Endothelial cell of umbilical vein (primary cell): ENCODE results near the gene LHX6. TPM values are rescaled to one million over a fixed set of nuclear protein-coding genes. Genes with fewer than 3 reads are reported as not detected.

Experiments used
- BruUV-seq: library from RNA; stranded (reverse); fragments of 400-500 nt; replicated peaks from 2 replicates; lab custom pipeline; 2021; lab: Mats Ljungman, UMichigan
- CTCF ChIA-PET: fragments of 300-600, 350-600 bp; sonication (Branson Sonifier 250); formaldehyde crosslinking; loops from one replicate; lab custom pipeline; 2021; ENCODE audit warnings: antibody characterized with exemption, inconsistent platforms; lab: Charles Lee
- POLR2A ChIA-PET: fragments of 300-600, 350-600 bp; sonication (Branson Sonifier 250); formaldehyde crosslinking; loops from one replicate; lab custom pipeline; 2021; ENCODE audit warnings: antibody characterized with exemption, inconsistent platforms; lab: Charles Lee
- DNase-seq: peaks from one replicate; pipeline ENCODE4 v3.0.0-alpha.2; 2011; ENCODE audit warnings: low read depth, low spot score
- FAIRE-seq: peaks from 2 replicates; lab custom pipeline; 2011; peaks lifted over from hg19 to GRCh38; lab: Jason Lieb, UNC
- H2AFZ ChIP-seq: 2 replicates; pipeline ENCODE4 v1.6.0; 2012; ENCODE audit warnings: low read depth, low read length, control low read depth, inconsistent platforms
- H3K27ac ChIP-seq: 2 replicates; pipeline ENCODE4 v1.5.1; 2011; ENCODE audit warnings: low read depth, mild to moderate bottlenecking, control low read depth, low read length, moderate library complexity; ENCODE audit not compliant: insufficient read depth
- H3K27me3 ChIP-seq, 2 experiments: 2 replicates each; pipeline versions ENCODE4 v1.6.0 to v1.6.1; 2011; ENCODE audit warnings: low read length in 2 of 2, mixed read lengths in 1 of 2; ENCODE audit not compliant: control insufficient read depth in 2 of 2, insufficient read depth in 2 of 2
- H3K36me3 ChIP-seq, 2 experiments: 2 replicates in 1 of 2; 3 replicates in 1 of 2; pipeline ENCODE4 v1.5.1; 2011; ENCODE audit warnings: low read length in 2 of 2, mild to moderate bottlenecking in 1 of 2, moderate library complexity in 1 of 2; ENCODE audit not compliant: control insufficient read depth in 2 of 2, insufficient read depth in 2 of 2; ENCODE audit errors: extremely low read depth in 1 of 2
- H3K4me1 ChIP-seq: 3 replicates; pipeline ENCODE4 v1.5.1; 2011; ENCODE audit warnings: mild to moderate bottlenecking, low read length; ENCODE audit not compliant: control insufficient read depth, insufficient read depth; ENCODE audit errors: extremely low read depth
- H3K4me2 ChIP-seq: 2 replicates; pipeline ENCODE4 v1.6.1; 2011; ENCODE audit warnings: low read length, control low read depth, mixed read lengths; ENCODE audit not compliant: insufficient read depth
- H3K4me3 ChIP-seq, 3 experiments: fragments of 200-600 bp in 1 of 3; sonication (generic), shearing (Covaris generic) in 1 of 3; replicated peaks in 1 of 3; 2 replicates each; pipeline ENCODE4 v1.5.1; 2011 to 2016; ENCODE audit warnings: control low read depth in 3 of 3, low read length in 3 of 3, mild to moderate bottlenecking in 2 of 3, inconsistent platforms in 1 of 3, low read depth in 1 of 3, moderate library complexity in 1 of 3; ENCODE audit not compliant: insufficient read depth in 1 of 3
- H3K79me2 ChIP-seq: 2 replicates; pipeline ENCODE4 v1.6.0; 2012; ENCODE audit warnings: low read length, inconsistent platforms; ENCODE audit not compliant: control insufficient read depth, insufficient read depth
- H3K9ac ChIP-seq: replicated peaks from 2 replicates; pipeline ENCODE3; 2011; ENCODE audit warnings: low read length, control low read depth; ENCODE audit not compliant: insufficient read depth; ENCODE audit errors: extremely low read depth
- H3K9me1 ChIP-seq: replicated peaks from 3 replicates; pipeline ENCODE4 v1.6.0; 2011; ENCODE audit warnings: mild to moderate bottlenecking, low read length; ENCODE audit not compliant: control insufficient read depth, insufficient read depth; ENCODE audit errors: extremely low read depth
- H3K9me3 ChIP-seq: replicated peaks from 2 replicates; pipeline ENCODE4 v1.5.1; 2012; ENCODE audit warnings: low read length, inconsistent platforms; ENCODE audit not compliant: control insufficient read depth, insufficient read depth
- H4K20me1 ChIP-seq: replicated peaks from 2 replicates; pipeline ENCODE3; 2011; ENCODE audit warnings: mild to moderate bottlenecking, low read length; ENCODE audit not compliant: control insufficient read depth, insufficient read depth; ENCODE audit errors: extremely low read depth
- EZH2 ChIP-seq: IDR thresholded peaks from 2 replicates; pipeline ENCODE4 v1.6.1; 2012; ENCODE audit warnings: borderline replicate concordance, low read depth, mild to moderate bottlenecking, moderate library complexity, low read length, inconsistent platforms; ENCODE audit not compliant: severe bottlenecking
- FOS ChIP-seq: IDR thresholded peaks from 2 replicates; pipeline ENCODE4 v1.6.1; 2011; ENCODE audit warnings: mild to moderate bottlenecking, low read length, moderate library complexity, borderline replicate concordance; ENCODE audit not compliant: insufficient read depth
- GATA2 ChIP-seq: IDR thresholded peaks from 2 replicates; pipeline ENCODE4 v1.7.0; 2011; ENCODE audit warnings: low read depth, mild to moderate bottlenecking, moderate library complexity, mixed read lengths, low read length; ENCODE audit not compliant: insufficient read length, insufficient read depth
- JUN ChIP-seq: IDR thresholded peaks from 2 replicates; pipeline ENCODE4 v1.6.1; 2011; ENCODE audit warnings: borderline replicate concordance, low read depth; ENCODE audit not compliant: insufficient read length, insufficient read depth
- MYC ChIP-seq: IDR thresholded peaks from one replicate; pipeline ENCODE4 v1.6.1; 2011; ENCODE audit warnings: mild to moderate bottlenecking, low read depth, low read length
- dilution Hi-C: fragments of 300-500 bp; cut with MboI; formaldehyde crosslinking; loops from one replicate; pipeline ENCODE4 v1.15.0; 2019; ENCODE audit warnings: low sequenced_read_pairs; ENCODE audit not compliant: extremely low pct_ligation_motif_present
- intact Hi-C: fragments of 100-400 bp; cut with micrococcal nuclease; formaldehyde crosslinking; loops from one replicate; pipeline ENCODE4 v1.10.0; 2022
- polyA plus RNA-seq, 4 experiments: library from polyadenylated mRNA; depleted of rRNA in 3 of 4; stranded (reverse) in 3 of 4; unstranded in 1 of 4; fragments of >200 nt; gene quantifications; 2 replicates each; pipeline versions ENCODE4 v1.2.1 to v1.2.3, GENCODE V29; 2011 to 2012; ENCODE audit warnings: missing spikeins in 1 of 4
- total RNA-seq: library from RNA; stranded (reverse); gene quantifications from 2 replicates; pipeline ENCODE4 v1.2.3, GENCODE V29; 2021
- TF ChIP-seq, protein P1 (sequence below): IDR thresholded peaks from 2 replicates; pipeline ENCODE4 v1.6.1; 2011; ENCODE audit not compliant: insufficient read depth, insufficient read length
- TF ChIP-seq, protein P2 (sequence below), 2 donors: IDR thresholded peaks; 1 replicate in 1 of 2; 2 replicates in 1 of 2; pipeline ENCODE4 v1.5.1; 2011; ENCODE audit warnings: low read length in 2 of 2, mild to moderate bottlenecking in 2 of 2, moderate library complexity in 2 of 2, control low read depth in 1 of 2, inconsistent platforms in 1 of 2, low read depth in 1 of 2; ENCODE audit not compliant: insufficient read depth in 1 of 2; ENCODE audit errors: extremely low read depth in 1 of 2

Gene LHX6
- total and polyA plus RNA-seq, 2 donors (not counting 3 experiments of a cell fraction or from before 2014, with no cell fraction given) = 2.4 to 18.4 TPM

DNA sequence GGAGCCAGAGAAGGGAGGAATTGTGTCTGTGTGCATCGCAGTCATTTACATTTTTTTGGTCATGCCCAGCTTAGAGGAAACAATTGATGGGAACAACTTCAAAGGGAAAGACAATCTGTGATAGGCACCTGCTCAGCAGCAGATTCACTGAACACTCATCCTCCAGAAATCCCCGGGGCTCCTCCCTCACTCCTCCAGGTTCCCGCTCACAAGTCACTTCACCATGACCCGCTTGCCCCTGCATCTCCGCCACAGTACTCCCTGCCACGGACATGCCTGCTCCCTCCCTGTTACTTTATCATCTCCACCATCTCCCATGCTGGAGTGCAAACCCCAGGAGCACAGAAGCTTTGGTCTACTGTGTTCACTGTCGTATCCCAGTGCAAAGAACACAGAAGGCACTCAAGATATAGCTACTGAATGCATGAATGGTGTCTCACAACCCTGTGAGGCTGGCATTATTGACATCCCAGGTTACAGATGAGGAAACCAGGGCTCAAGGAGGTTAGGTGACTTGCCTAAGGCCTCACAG is 16.2 kb downstream of the LHX6 start:
- Histone ChIP-seq H3K27me3 (peaks cover 0 to 25% of the 10 kb centered on the region in 2 experiments), H3K4me3 (no peak overlapping the region), H3K36me3 (no peaks in the 10 kb centered on the region), H3K4me1 (no peaks in the 10 kb centered on the region), H3K9me1 (no peaks in the 10 kb centered on the region), H3K9ac (no peak overlapping the region), H3K9me3 (no peaks in the 10 kb centered on the region), H2AFZ (no peak overlapping the region), H4K20me1 (no peaks in the 10 kb centered on the region), H3K79me2 (no peaks in the 10 kb centered on the region), H3K27ac (no peak overlapping the region), H3K4me2 (no peak overlapping the region)
- TF ChIP-seq MYC (no peak), JUN (no peak), EZH2 (no peak), FOS (no peak), GATA2 (no peak)
- TF ChIP-seq, protein P1, sequence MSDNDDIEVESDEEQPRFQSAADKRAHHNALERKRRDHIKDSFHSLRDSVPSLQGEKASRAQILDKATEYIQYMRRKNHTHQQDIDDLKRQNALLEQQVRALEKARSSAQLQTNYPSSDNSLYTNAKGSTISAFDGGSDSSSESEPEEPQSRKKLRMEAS = no peak
- TF ChIP-seq, protein P2, sequence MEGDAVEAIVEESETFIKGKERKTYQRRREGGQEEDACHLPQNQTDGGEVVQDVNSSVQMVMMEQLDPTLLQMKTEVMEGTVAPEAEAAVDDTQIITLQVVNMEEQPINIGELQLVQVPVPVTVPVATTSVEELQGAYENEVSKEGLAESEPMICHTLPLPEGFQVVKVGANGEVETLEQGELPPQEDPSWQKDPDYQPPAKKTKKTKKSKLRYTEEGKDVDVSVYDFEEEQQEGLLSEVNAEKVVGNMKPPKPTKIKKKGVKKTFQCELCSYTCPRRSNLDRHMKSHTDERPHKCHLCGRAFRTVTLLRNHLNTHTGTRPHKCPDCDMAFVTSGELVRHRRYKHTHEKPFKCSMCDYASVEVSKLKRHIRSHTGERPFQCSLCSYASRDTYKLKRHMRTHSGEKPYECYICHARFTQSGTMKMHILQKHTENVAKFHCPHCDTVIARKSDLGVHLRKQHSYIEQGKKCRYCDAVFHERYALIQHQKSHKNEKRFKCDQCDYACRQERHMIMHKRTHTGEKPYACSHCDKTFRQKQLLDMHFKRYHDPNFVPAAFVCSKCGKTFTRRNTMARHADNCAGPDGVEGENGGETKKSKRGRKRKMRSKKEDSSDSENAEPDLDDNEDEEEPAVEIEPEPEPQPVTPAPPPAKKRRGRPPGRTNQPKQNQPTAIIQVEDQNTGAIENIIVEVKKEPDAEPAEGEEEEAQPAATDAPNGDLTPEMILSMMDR (IDR thresholded peaks at IDR 0.05; ENCODE audit: extremely low read depth in 1 of 2, insufficient read depth in 1 of 2, low read depth in 1 of 2, low read length in 2 of 2) = no peak
- POLR2A ChIA-PET = no interaction called here
- CTCF ChIA-PET = no interaction called here
- intact Hi-C loops (no loop called here), dilution Hi-C loops (no loop called here)
- no TSS peak for BruUV-seq
- FAIRE-seq (no peak), DNase-seq (no peak)
